Measurements from ENCODE around the gene TMEM259. TPM values are rescaled to one million over a fixed set of nuclear protein-coding genes. Genes with fewer than 3 reads are reported as not detected.

Gene TMEM259
- total RNA-seq, 4 donors from 2014 or later = 226 to 676 (median 303) TPM

DNA sequence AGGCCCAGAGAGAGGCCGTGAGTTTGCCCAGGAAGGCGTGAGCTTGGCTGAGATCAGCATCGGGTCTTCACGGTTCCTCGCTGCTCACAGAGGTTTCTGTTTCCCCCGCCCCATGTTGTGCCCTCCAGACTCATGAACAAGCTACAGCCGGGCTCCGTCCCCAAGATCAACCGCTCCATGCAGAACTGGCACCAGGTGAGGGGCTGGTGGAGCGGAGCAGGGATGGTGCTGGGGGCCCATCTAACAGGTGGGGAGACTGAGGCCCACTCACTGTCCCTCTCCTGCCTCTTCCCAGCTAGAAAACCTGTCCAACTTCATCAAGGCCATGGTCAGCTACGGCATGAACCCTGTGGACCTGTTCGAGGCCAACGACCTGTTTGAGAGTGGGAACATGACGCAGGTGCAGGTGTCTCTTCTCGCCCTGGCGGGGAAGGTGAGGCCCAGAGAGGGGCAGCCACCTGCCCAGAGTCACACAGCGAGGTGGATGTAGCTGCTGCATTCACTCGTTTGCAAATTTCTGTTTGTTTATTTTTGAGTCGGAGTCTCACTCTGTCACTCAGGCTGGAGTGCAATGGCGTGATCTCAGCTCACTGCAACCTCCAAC is 11.4 kb upstream of the TMEM259 start:
- 88% methylated on average over 20 of the region's 20 CpGs; no CpG with 5 or more reads in 1 of the 2 donors for WGBS, 2 donors (ENCODE audit: low coverage in 1 of 2)
- no peak for TF ChIP-seq POLR2A (IDR thresholded peaks at IDR 0.05)
- no peak for TF ChIP-seq EP300 (IDR thresholded peaks at IDR 0.05; ENCODE audit: low read depth)
- TF ChIP-seq POLR2AphosphoS5 (IDR thresholded peaks at IDR 0.05) = no peak
- TF ChIP-seq, protein P1, sequence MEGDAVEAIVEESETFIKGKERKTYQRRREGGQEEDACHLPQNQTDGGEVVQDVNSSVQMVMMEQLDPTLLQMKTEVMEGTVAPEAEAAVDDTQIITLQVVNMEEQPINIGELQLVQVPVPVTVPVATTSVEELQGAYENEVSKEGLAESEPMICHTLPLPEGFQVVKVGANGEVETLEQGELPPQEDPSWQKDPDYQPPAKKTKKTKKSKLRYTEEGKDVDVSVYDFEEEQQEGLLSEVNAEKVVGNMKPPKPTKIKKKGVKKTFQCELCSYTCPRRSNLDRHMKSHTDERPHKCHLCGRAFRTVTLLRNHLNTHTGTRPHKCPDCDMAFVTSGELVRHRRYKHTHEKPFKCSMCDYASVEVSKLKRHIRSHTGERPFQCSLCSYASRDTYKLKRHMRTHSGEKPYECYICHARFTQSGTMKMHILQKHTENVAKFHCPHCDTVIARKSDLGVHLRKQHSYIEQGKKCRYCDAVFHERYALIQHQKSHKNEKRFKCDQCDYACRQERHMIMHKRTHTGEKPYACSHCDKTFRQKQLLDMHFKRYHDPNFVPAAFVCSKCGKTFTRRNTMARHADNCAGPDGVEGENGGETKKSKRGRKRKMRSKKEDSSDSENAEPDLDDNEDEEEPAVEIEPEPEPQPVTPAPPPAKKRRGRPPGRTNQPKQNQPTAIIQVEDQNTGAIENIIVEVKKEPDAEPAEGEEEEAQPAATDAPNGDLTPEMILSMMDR (IDR thresholded peaks at IDR 0.05) = no peak
- in situ Hi-C loops (cut with MboI; ENCODE audit: low pct_ligation_motif_present in 1 of 4, low pct_unique_long_range_greater_than_20kb in 1 of 4, low sequenced_read_pairs in 3 of 4) (no loop called here), intact Hi-C loops (cut with DNase I; ENCODE audit: low total_unique reads) (no loop called here)
- Histone ChIP-seq H3K4me3 (no peak overlapping the region), H3K36me3 (peaks cover 0 to 17% (median 8%) of the 10 kb centered on the region in 4 donors), H3K4me1 (peaks cover 14 to 34% (median 26%) of the 10 kb centered on the region in 4 donors), H3K27ac (no peak overlapping the region), H3K27me3 (no peaks in the 10 kb centered on the region), H3K9me3 (no peaks in the 10 kb centered on the region)
- no peak for DNase-seq

- peak; percentile 84 for DNase-seq
- peak; percentile 56 for TF ChIP-seq POLR2A (IDR thresholded peaks at IDR 0.05)
- TF ChIP-seq, protein P1 (IDR thresholded peaks at IDR 0.05) = no peak
- TF ChIP-seq POLR2AphosphoS5 (IDR thresholded peaks at IDR 0.05) = peak; percentile 35 to 57 (median 51)
- Histone ChIP-seq H3K27ac (peak overlapping the region; percentile 91 to 97 (median 94)), H3K4me1 (peaks cover 14 to 45% (median 36%) of the 10 kb centered on the region in 4 donors), H3K9me3 (no peaks in the 10 kb centered on the region), H3K27me3 (no peaks in the 10 kb centered on the region), H3K36me3 (peaks cover 0 to 9% (median 4%) of the 10 kb centered on the region in 4 donors), H3K4me3 (peak overlapping the region; percentile 44 to 87 (median 72))
- WGBS, 2 donors (ENCODE audit: low coverage in 1 of 2) = 1% methylated on average over 20 of the region's 58 CpGs; no CpG with 5 or more reads in 1 of the 2 donors
- in situ Hi-C loops (cut with MboI; ENCODE audit: low pct_ligation_motif_present in 1 of 4, low pct_unique_long_range_greater_than_20kb in 1 of 4, low sequenced_read_pairs in 3 of 4) (no loop called here), intact Hi-C loops (cut with DNase I; ENCODE audit: low total_unique reads) (loop anchor here (2.0 to 10.0 kb wide), 2 partner anchors 75 to 217 kb away; partner anchors contain the start of genes ATP5F1D, GPX4 and MIDN)
Measured at GRCh38 chr19:1028062-1028926, 7.4 kb upstream of the TMEM259 start.

- intact Hi-C loops (cut with DNase I; ENCODE audit: low total_unique reads) = loop anchor here (2.0 to 10.0 kb wide), 2 partner anchors 75 to 217 kb away; partner anchors contain the start of genes ATP5F1D, GPX4 and MIDN
- in situ Hi-C loops (cut with MboI; ENCODE audit: low pct_ligation_motif_present in 1 of 4, low pct_unique_long_range_greater_than_20kb in 1 of 4, low sequenced_read_pairs in 3 of 4) = no loop called here
- no peaks in the 10 kb centered on the region for H3K27me3 ChIP-seq
- no peak for DNase-seq
- H3K27ac ChIP-seq = peak overlapping the region; percentile 91 to 97 (median 94)
- WGBS, 2 donors (ENCODE audit: low coverage in 1 of 2) = 0% methylated on average over 12 of the region's 16 CpGs; no CpG with 5 or more reads in 1 of the 2 donors
- H3K9me3 ChIP-seq = no peaks in the 10 kb centered on the region
- TF ChIP-seq POLR2A (IDR thresholded peaks at IDR 0.05) = no peak
- TF ChIP-seq EP300 (IDR thresholded peaks at IDR 0.05; ENCODE audit: low read depth) = no peak
- TF ChIP-seq POLR2AphosphoS5 (IDR thresholded peaks at IDR 0.05) = no peak
- TF ChIP-seq, protein P1 (IDR thresholded peaks at IDR 0.05) = no peak
- peaks cover 14 to 46% (median 36%) of the 10 kb centered on the region in 4 donors for H3K4me1 ChIP-seq
- H3K36me3 ChIP-seq = peaks cover 0 to 9% (median 4%) of the 10 kb centered on the region in 4 donors
- peak overlapping the region; percentile 44 to 87 (median 72) for H3K4me3 ChIP-seq
Measured at GRCh38 chr19:1027650-1028061, 6.7 kb upstream of the TMEM259 start.
